T-helper 17 cell (primary cell): Measurements from ENCODE around the gene VPS37C. TPM values are rescaled to one million over a fixed set of nuclear protein-coding genes. Genes with fewer than 3 reads are reported as not detected.

Source experiments
- ATAC-seq: fragments of 150-1000 bp; cut with Tn5 transposase; 2 replicates; pipeline ENCODE4 v1.10.0; 2021; ENCODE audit warnings: mild to moderate bottlenecking, moderate library complexity
- DNase-seq, 3 donors: peaks; one replicate each; pipeline versions ENCODE4 v3.0.0 to v3.0.0-alpha.2; 2020 to 2021
- H3K9me3 ChIP-seq: one replicate; pipeline ENCODE4 v1.7.0; 2013; ENCODE audit warnings: low read length, mild to moderate bottlenecking; ENCODE audit not compliant: control insufficient read depth, poor library complexity, severe bottlenecking
- H3K27ac Mint-ChIP-seq: one replicate; pipeline ENCODE4 v1.8.0; 2022; ENCODE audit warnings: mild to moderate bottlenecking, moderate library complexity, mixed read lengths
- H3K27me3 Mint-ChIP-seq: one replicate; pipeline ENCODE4 v1.8.0; 2022; ENCODE audit warnings: mixed read lengths
- H3K36me3 Mint-ChIP-seq: one replicate; pipeline ENCODE4 v1.8.0; 2022; ENCODE audit warnings: low read depth, mixed read lengths
- H3K4me1 Mint-ChIP-seq: one replicate; pipeline ENCODE4 v1.8.0; 2022; ENCODE audit warnings: mild to moderate bottlenecking, mixed read lengths
- H3K4me3 Mint-ChIP-seq: one replicate; pipeline ENCODE4 v1.8.0; 2022; ENCODE audit warnings: mild to moderate bottlenecking, moderate library complexity, mixed read lengths
- total RNA-seq, 4 donors: library from RNA in 2 of 4; stranded (reverse) in 2 of 4; gene quantifications; one replicate each; pipeline ENCODE4 v1.2.3 and lab custom pipeline; 2022 to 2026

VPS37C gene
- total RNA-seq, 2 donors from 2014 or later = 3.5 to 5.6 TPM

DNA sequence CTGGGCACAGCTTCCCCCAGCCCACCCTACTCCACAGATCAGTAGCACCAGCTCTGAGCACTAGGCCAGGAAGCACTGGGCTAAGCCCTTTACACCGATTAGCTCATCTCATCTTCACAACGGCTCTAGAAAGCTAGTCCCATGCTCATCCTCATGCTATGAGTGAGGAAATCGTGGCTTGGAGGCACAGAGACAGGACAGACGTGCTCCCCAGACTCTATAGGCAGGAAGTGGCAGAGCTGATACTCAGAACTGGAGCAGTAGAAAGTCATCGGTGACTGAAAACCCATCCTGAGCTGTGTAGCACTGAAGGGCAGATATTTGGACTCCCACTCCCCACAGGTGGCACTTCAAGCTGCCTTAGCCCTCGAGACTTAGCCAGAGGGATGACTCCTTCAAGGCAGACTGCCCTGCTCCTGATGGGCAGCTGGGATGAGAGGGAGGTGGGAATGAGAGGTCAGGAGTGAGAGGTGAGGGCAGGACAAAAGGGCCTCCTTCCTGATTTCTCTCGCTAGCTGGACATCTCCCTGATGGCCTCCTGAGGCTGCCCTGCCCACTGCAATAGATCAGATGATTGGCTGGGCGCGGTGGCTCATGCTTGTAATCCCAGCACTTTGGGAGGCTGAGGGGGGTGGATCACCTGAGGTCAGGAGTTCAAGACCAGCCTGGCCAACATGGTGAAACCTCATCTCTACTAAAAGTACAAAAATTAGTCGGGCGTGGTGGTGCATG, 49.3 kb downstream of the VPS37C start:
- peak overlapping the region; percentile 90 for H3K4me3 Mint-ChIP-seq
- ATAC-seq (peak; percentile 77), DNase-seq (peak in 1 of 3 donors; percentile 53)
- H3K9me3 ChIP-seq = no peaks in the 10 kb centered on the region
- H3K27me3 Mint-ChIP-seq = no peaks in the 10 kb centered on the region
- no peak overlapping the region for H3K27ac Mint-ChIP-seq
- H3K36me3 Mint-ChIP-seq = peaks cover 24% of the 10 kb centered on the region
- H3K4me1 Mint-ChIP-seq = peaks cover 75% of the 10 kb centered on the region

GRCh38 chr11:61111050-61111435, 50.2 kb downstream of the VPS37C start:
- H3K9me3 ChIP-seq = no peaks in the 10 kb centered on the region
- Mint-ChIP-seq H3K27ac (no peak overlapping the region), H3K4me3 (peak overlapping the region; percentile 90), H3K4me1 (peaks cover 75% of the 10 kb centered on the region), H3K36me3 (peaks cover 16% of the 10 kb centered on the region), H3K27me3 (no peaks in the 10 kb centered on the region)
- no peak for DNase-seq
- ATAC-seq = no peak

GRCh38 chr11:61110255-61111049, 50.8 kb downstream of the VPS37C start:
- Mint-ChIP-seq H3K27me3 (no peaks in the 10 kb centered on the region), H3K4me1 (peaks cover 78% of the 10 kb centered on the region), H3K4me3 (peak overlapping the region; percentile 90), H3K27ac (no peak overlapping the region), H3K36me3 (peaks cover 14% of the 10 kb centered on the region)
- DNase-seq (no peak), ATAC-seq (peak; percentile 55)
- H3K9me3 ChIP-seq = no peaks in the 10 kb centered on the region

- Mint-ChIP-seq H3K27me3 (no peaks in the 10 kb centered on the region), H3K4me1 (peaks cover 73% of the 10 kb centered on the region), H3K4me3 (peak overlapping the region; percentile 90), H3K36me3 (peaks cover 11% of the 10 kb centered on the region), H3K27ac (no peak overlapping the region)
- DNase-seq (no peak), ATAC-seq (no peak)
- no peaks in the 10 kb centered on the region for H3K9me3 ChIP-seq
Observed at GRCh38 chr11:61109671-61110070, 51.6 kb downstream of the VPS37C start.

GRCh38 chr11:61108847-61109585, 52.2 kb downstream of the VPS37C start:
- Mint-ChIP-seq H3K27me3 (no peaks in the 10 kb centered on the region), H3K4me1 (peaks cover 69% of the 10 kb centered on the region)
- no peak for ATAC-seq

DNA sequence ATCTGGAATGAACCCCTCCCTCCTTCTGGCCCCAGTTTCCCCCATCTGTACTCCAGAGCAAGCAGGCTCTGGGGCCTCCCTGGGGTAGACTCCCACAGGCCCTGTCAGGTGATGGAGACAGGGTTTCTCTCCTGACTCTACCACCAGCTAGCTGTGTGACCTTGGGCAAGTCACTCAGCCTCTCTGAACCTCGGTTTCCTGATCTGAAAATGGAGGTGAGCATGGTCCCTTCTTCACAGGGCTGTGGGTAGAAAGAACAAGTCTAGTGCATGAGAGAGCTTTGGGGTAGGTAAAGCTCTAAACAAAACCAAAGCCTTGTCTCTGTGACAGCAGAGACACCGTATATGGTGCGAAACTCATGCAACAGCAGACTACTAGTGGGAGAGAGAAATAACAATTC, 53.3 kb downstream of the VPS37C start:
- Mint-ChIP-seq H3K36me3 (peaks cover 20% of the 10 kb centered on the region), H3K27me3 (no peaks in the 10 kb centered on the region), H3K4me3 (no peak overlapping the region), H3K27ac (no peak overlapping the region), H3K4me1 (peaks cover 70% of the 10 kb centered on the region)
- no peaks in the 10 kb centered on the region for H3K9me3 ChIP-seq
- ATAC-seq (no peak), DNase-seq (no peak)

More at GRCh38 chr11:61108847-61109585, 52.2 kb downstream of the VPS37C start:
- DNase-seq = no peak
- no peak overlapping the region for H3K27ac Mint-ChIP-seq
- peaks cover 11% of the 10 kb centered on the region for H3K36me3 Mint-ChIP-seq
- H3K9me3 ChIP-seq = no peaks in the 10 kb centered on the region
- peak overlapping the region; percentile 90 for H3K4me3 Mint-ChIP-seq

DNA sequence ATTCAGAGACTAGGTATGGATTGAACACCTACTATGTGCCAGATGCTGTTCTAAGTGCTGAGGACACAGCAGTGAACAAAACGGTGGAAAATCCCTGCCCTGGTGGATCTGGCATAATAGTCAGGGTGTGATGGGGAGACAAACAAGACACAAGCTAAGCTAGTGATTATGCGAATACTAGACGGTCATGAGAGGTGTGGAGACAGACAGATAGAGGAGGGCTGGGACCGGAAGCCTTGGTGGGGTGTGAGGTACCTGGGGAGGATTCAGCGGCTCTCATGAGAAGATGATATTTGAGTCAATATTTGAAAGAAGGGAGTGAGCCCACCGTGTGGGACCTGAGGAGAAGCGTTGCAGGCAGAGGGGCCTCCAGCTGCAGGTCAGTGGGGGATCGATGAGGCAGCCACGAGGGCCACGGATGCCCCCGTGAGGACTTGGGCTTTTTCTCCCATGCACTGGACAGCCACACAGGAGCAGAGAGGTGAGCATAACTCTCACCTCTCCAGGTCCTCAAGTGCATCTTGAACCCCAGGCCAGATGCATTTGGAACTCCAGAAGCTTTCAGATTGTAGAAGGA, 54.2 kb downstream of the VPS37C start:
- H3K27me3 Mint-ChIP-seq = no peaks in the 10 kb centered on the region
- ATAC-seq = no peak
- no peak for DNase-seq
- peaks cover 62% of the 10 kb centered on the region for H3K4me1 Mint-ChIP-seq
- no peaks in the 10 kb centered on the region for H3K9me3 ChIP-seq
- no peak overlapping the region for H3K27ac Mint-ChIP-seq
- H3K36me3 Mint-ChIP-seq = peaks cover 19% of the 10 kb centered on the region
- H3K4me3 Mint-ChIP-seq = no peak overlapping the region

- no peak for DNase-seq
- ATAC-seq = no peak
- Mint-ChIP-seq H3K27ac (no peak overlapping the region), H3K27me3 (no peaks in the 10 kb centered on the region), H3K36me3 (peaks cover 16% of the 10 kb centered on the region), H3K4me1 (peaks cover 55% of the 10 kb centered on the region), H3K4me3 (no peak overlapping the region)
- no peaks in the 10 kb centered on the region for H3K9me3 ChIP-seq
Observed at GRCh38 chr11:61106296-61106695, 54.9 kb downstream of the VPS37C start.

DNA sequence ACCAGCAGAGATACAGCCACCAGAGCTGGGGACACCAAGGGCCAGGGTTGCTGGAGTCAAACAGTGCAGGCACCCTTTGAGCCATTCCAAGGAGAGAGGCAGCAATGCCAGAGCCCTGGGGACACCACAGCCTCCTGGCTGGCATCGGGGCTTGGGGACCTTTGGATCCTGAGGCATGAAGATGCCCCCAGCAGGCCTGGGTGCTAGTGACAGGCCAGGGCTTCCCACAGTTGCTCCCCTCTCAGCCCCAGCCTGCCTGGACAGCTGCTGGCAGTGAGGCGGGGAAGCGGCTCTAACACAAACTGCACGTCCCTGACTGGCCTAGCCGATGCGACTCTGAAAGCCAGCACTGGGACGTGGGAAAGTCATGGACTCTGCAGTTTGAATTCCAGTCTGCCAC, 56.3 kb downstream of the VPS37C start:
- H3K9me3 ChIP-seq = no peaks in the 10 kb centered on the region
- Mint-ChIP-seq H3K4me1 (peaks cover 42% of the 10 kb centered on the region), H3K27me3 (no peaks in the 10 kb centered on the region), H3K4me3 (no peak overlapping the region), H3K27ac (no peak overlapping the region), H3K36me3 (peaks cover 14% of the 10 kb centered on the region)
- DNase-seq = no peak
- no peak for ATAC-seq

- Mint-ChIP-seq H3K27ac (no peak overlapping the region), H3K4me1 (peaks cover 35% of the 10 kb centered on the region), H3K4me3 (no peak overlapping the region), H3K36me3 (peaks cover 12% of the 10 kb centered on the region), H3K27me3 (no peaks in the 10 kb centered on the region)
- no peaks in the 10 kb centered on the region for H3K9me3 ChIP-seq
- DNase-seq = no peak
- no peak for ATAC-seq
Observed at GRCh38 chr11:61103851-61104423, 57.3 kb downstream of the VPS37C start.

DNA sequence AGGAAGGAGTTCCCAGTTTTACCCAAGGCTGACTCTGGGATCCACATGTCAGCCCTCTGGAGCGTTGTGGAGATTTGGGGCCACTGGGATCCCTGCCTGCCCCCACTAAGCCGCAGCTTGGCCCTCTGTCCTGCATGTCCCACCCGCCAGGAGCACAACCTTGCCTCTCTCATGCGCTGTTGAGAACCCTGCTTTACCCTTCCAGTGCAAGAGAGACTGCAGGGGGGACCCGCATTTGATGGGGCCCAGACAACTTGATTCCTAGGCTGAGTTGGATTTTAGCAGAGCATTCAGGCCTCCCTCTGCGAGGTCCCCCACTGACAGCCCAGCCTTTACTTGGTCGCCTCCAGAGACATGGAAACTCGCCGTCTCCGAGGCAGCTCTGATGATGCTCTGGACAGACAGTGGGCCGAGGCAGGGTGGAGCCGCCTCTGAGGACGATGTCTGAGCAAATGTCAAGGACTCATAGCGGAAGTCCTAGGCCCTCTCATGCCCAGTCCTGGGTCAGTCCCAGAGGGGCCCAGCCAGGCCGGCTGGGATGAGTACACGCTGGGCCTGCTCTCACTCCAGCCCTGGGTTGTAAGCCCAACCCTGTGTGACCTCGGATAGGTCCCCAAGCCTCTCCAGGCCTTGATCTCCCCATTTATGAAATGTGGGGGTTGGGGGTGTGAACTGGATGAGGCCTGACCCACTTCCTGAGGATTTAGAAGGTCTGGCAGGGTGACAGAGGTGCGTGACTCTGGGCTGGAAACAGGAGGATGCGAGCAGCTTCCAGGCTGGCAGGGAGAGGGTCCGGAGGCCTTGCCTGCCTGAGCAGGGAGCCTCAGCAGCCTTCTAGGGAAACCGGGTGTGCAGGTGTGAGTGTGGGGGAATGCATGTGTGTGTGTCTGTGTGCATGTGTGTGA, 58.3 kb downstream of the VPS37C start:
- H3K4me3 Mint-ChIP-seq = no peak overlapping the region
- ATAC-seq = peak; percentile 22

GRCh38 chr11:61098778-61099177, 62.4 kb downstream of the VPS37C start:
- H3K4me1 Mint-ChIP-seq = peaks cover 22% of the 10 kb centered on the region
- H3K9me3 ChIP-seq = no peaks in the 10 kb centered on the region
- H3K36me3 Mint-ChIP-seq = peaks cover 6% of the 10 kb centered on the region
- ATAC-seq (no peak), DNase-seq (no peak)
- no peak overlapping the region for H3K27ac Mint-ChIP-seq
- H3K27me3 Mint-ChIP-seq = no peaks in the 10 kb centered on the region
- no peak overlapping the region for H3K4me3 Mint-ChIP-seq

More for the DNA sequence above, 58.3 kb downstream of the VPS37C start:
- Mint-ChIP-seq H3K4me1 (peaks cover 33% of the 10 kb centered on the region), H3K27ac (no peak overlapping the region), H3K36me3 (peaks cover 12% of the 10 kb centered on the region), H3K27me3 (no peaks in the 10 kb centered on the region)
- no peaks in the 10 kb centered on the region for H3K9me3 ChIP-seq
- DNase-seq = no peak
